SK-N-SH treated with all-trans-retinoic acid at 6 μM for 48 hours (cell line): Measurements from ENCODE around the gene TBL1XR1.
"Not testable (repeated sequence)": the region's sequence is repeated elsewhere in the genome, so short reads cannot be mapped to it uniquely, and the experiment has no call there.

Source experiments
- ATAC-seq: fragments of 200-7000 bp; cut with Tn5 transposase; 3 replicates; pipeline ENCODE4 v1.9.1; 2020; ENCODE audit warnings: mild to moderate bottlenecking, moderate library complexity
- ARNTL ChIP-seq: fragments of 450-650 bp; formaldehyde crosslinking; IDR thresholded peaks from 2 replicates; pipeline ENCODE4 v1.5.0; 2020; ENCODE audit warnings: low read depth, mild to moderate bottlenecking, moderate library complexity, borderline replicate concordance
- BACH2 ChIP-seq: fragments of 250-450 bp; sonication (Bioruptor Pico); IDR thresholded peaks from 2 replicates; pipeline ENCODE4 v1.9.0; 2021; ENCODE audit warnings: mild to moderate bottlenecking, borderline replicate concordance
- CSDC2 ChIP-seq: fragments of 250-450 bp; sonication (Bioruptor Pico); IDR thresholded peaks from 2 replicates; pipeline ENCODE4 v1.5.0; 2020; ENCODE audit warnings: mild to moderate bottlenecking, moderate library complexity
- ESRRG ChIP-seq: fragments of 250-450 bp; sonication (Bioruptor Pico); IDR thresholded peaks from 2 replicates; pipeline ENCODE4 v1.6.1; 2021; ENCODE audit warnings: mild to moderate bottlenecking
- GLIS3 ChIP-seq: fragments of 250-450 bp; sonication (Bioruptor Pico); IDR thresholded peaks from 2 replicates; pipeline ENCODE4 v1.5.0; 2020; ENCODE audit warnings: mild to moderate bottlenecking, moderate library complexity
- ISL1 ChIP-seq: fragments of 250-450 bp; sonication (Bioruptor Pico); IDR thresholded peaks from 2 replicates; pipeline ENCODE4 v2.1.2; 2022; ENCODE audit warnings: mild to moderate bottlenecking, moderate library complexity
- POU6F1 ChIP-seq: fragments of 250-450 bp; sonication (Bioruptor Pico); IDR thresholded peaks from 2 replicates; pipeline ENCODE4 v1.8.0; 2021; ENCODE audit warnings: low read depth, mild to moderate bottlenecking, moderate library complexity, borderline replicate concordance
- PPARA ChIP-seq: fragments of 250-450 bp; sonication (Bioruptor Pico); IDR thresholded peaks from 2 replicates; pipeline ENCODE4 v1.5.0; 2020; ENCODE audit warnings: mild to moderate bottlenecking, borderline replicate concordance
- RARB ChIP-seq: fragments of 250-450 bp; sonication (Bioruptor Pico); IDR thresholded peaks from 2 replicates; pipeline ENCODE4 v1.8.0; 2021; ENCODE audit warnings: mild to moderate bottlenecking, moderate library complexity
- SNAI2 ChIP-seq: fragments of 250-450 bp; sonication (Bioruptor Pico); IDR thresholded peaks from 2 replicates; pipeline ENCODE4 v1.5.0; 2020; ENCODE audit warnings: mild to moderate bottlenecking, moderate library complexity
- TCF4 ChIP-seq: fragments of 250-450 bp; sonication (Bioruptor Pico); IDR thresholded peaks from 2 replicates; pipeline ENCODE4 v1.8.0; 2021; ENCODE audit warnings: mild to moderate bottlenecking, moderate library complexity, borderline replicate concordance
- TOX ChIP-seq: fragments of 250-450 bp; sonication (Bioruptor Pico); IDR thresholded peaks from 2 replicates; pipeline ENCODE4 v1.8.0; 2021; ENCODE audit warnings: mild to moderate bottlenecking, moderate library complexity, borderline replicate concordance
- ZC3H10 ChIP-seq: fragments of 250-450 bp; sonication (Bioruptor Pico); IDR thresholded peaks from 2 replicates; pipeline ENCODE4 v1.5.1; 2021; ENCODE audit warnings: mild to moderate bottlenecking, moderate library complexity
- ZFP3 ChIP-seq: fragments of 250-450 bp; sonication (Bioruptor Pico); IDR thresholded peaks from 2 replicates; pipeline ENCODE4 v1.5.0; 2020; ENCODE audit warnings: mild to moderate bottlenecking, moderate library complexity
- ZFP30 ChIP-seq: fragments of 450-650 bp; formaldehyde crosslinking; IDR thresholded peaks from 2 replicates; pipeline ENCODE4 v1.5.0; 2022; ENCODE audit warnings: mild to moderate bottlenecking, moderate library complexity
- ZNF565 ChIP-seq: fragments of 450-650 bp; formaldehyde crosslinking; conservative IDR thresholded peaks from 2 replicates; pipeline ENCODE4 v1.5.0; 2020; ENCODE audit warnings: low read depth, mild to moderate bottlenecking, moderate library complexity
- ZNF70 ChIP-seq: fragments of 450-650 bp; formaldehyde crosslinking; IDR thresholded peaks from 2 replicates; pipeline ENCODE4 v1.5.0; 2020; ENCODE audit warnings: mild to moderate bottlenecking, moderate library complexity
- ZNF8 ChIP-seq: fragments of 450-650 bp; formaldehyde crosslinking; IDR thresholded peaks from 2 replicates; pipeline ENCODE4 v1.5.0; 2020; ENCODE audit warnings: mild to moderate bottlenecking, moderate library complexity
- TF ChIP-seq, protein P1 (sequence below): fragments of 250-450 bp; sonication (Bioruptor Pico); IDR thresholded peaks from 2 replicates; pipeline ENCODE4 v1.8.0; 2020; ENCODE audit warnings: mild to moderate bottlenecking, moderate library complexity, borderline replicate concordance
- TF ChIP-seq, protein P2 (sequence below): fragments of 250-450 bp; sonication (Bioruptor Pico); IDR thresholded peaks from 2 replicates; pipeline ENCODE4 v1.5.1; 2020; ENCODE audit warnings: low read depth, mild to moderate bottlenecking, moderate library complexity
- TF ChIP-seq, protein P3 (sequence below): fragments of 250-450 bp; sonication (Bioruptor Pico); IDR thresholded peaks from 2 replicates; pipeline ENCODE4 v1.5.0; 2020; ENCODE audit warnings: mild to moderate bottlenecking, moderate library complexity

The TBL1XR1 gene

GRCh38 chr3:177145381-177145780, 51.9 kb downstream of the TBL1XR1 start:
- no peak for TF ChIP-seq ZNF8 (CRISPR knock-in tag)
- no peak for TF ChIP-seq PPARA (CRISPR knock-in tag)
- TF ChIP-seq BACH2 (CRISPR knock-in tag) = no peak
- TF ChIP-seq ARNTL (CRISPR knock-in tag) = no peak
- ATAC-seq = no peak

DNA sequence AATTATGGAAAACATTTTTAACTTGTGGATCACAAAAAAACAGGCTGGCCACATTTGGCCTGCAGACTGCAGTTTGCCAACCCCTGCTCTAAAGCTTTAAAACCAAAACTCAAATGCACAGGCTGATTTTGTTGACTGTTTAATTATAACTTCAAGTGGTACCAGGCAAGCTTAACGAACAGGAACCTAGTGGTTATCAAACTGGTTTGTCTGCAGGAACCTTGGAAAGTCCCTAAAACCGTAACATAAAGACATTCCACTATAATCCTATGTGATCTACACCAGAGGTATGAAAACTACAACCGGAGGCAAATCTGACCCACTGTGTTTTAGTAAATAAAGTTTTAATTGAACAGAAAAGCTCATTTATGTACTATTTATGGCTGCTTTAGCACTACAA, 52.4 kb downstream of the TBL1XR1 start:
- ATAC-seq = no peak

DNA sequence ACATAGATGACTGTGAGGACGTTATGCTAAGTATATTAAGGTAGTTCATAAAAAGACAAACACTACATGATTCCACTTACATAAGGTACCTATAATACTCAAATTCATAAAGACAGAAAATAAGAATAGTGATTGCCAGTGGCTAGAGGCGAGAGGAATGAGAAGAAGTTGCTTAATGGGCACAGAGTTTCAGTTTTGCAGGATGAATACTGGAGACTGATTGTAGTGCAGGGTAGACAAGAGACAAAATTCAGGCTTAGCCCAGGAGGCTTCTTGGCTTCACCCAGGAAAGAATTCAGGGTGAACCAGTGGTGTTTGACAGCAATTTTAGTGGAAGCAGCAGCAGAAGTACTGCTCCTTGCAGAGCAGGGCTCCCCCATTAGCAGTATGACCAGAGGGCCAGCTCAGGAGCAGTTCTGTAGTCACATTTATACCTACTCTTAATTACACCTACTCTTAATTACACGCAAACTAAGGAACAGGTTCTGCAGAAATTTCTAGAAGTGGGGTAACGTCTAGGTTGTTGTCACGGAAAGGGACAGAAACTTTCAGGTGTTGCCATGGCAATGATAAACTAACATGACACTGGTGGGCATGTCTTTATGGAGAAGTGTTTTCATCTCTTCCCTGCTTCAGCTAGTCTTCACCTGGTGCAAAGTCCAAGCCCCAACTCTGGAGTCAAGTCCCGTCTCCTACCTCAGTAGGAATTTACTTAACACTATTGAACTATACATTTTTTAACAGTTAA, 55.2 kb downstream of the TBL1XR1 start:
- TF ChIP-seq, protein P1, sequence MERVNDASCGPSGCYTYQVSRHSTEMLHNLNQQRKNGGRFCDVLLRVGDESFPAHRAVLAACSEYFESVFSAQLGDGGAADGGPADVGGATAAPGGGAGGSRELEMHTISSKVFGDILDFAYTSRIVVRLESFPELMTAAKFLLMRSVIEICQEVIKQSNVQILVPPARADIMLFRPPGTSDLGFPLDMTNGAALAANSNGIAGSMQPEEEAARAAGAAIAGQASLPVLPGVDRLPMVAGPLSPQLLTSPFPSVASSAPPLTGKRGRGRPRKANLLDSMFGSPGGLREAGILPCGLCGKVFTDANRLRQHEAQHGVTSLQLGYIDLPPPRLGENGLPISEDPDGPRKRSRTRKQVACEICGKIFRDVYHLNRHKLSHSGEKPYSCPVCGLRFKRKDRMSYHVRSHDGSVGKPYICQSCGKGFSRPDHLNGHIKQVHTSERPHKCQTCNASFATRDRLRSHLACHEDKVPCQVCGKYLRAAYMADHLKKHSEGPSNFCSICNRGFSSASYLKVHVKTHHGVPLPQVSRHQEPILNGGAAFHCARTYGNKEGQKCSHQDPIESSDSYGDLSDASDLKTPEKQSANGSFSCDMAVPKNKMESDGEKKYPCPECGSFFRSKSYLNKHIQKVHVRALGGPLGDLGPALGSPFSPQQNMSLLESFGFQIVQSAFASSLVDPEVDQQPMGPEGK (CRISPR knock-in tag) = no peak
- TF ChIP-seq ZC3H10 (CRISPR knock-in tag) (no peak), BACH2 (CRISPR knock-in tag) (no peak), ARNTL (CRISPR knock-in tag) (no peak)
- TF ChIP-seq, protein P2, sequence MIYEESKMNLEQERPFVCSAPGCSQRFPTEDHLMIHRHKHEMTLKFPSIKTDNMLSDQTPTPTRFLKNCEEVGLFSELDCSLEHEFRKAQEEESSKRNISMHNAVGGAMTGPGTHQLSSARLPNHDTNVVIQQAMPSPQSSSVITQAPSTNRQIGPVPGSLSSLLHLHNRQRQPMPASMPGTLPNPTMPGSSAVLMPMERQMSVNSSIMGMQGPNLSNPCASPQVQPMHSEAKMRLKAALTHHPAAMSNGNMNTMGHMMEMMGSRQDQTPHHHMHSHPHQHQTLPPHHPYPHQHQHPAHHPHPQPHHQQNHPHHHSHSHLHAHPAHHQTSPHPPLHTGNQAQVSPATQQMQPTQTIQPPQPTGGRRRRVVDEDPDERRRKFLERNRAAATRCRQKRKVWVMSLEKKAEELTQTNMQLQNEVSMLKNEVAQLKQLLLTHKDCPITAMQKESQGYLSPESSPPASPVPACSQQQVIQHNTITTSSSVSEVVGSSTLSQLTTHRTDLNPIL = no peak
- ATAC-seq = no peak

More for the DNA sequence above, 52.4 kb downstream of the TBL1XR1 start:
- TF ChIP-seq, protein P1 (CRISPR knock-in tag) = no peak
- no peak for TF ChIP-seq ARNTL (CRISPR knock-in tag)
- no peak for TF ChIP-seq SNAI2 (CRISPR knock-in tag)
- TF ChIP-seq ZNF70 (CRISPR knock-in tag) = no peak
- TF ChIP-seq RARB (CRISPR knock-in tag) = no peak
- TF ChIP-seq ZFP30 (CRISPR knock-in tag) = no peak
- no peak for TF ChIP-seq TOX (CRISPR knock-in tag)
- TF ChIP-seq ZFP3 = no peak
- no peak for TF ChIP-seq CSDC2 (CRISPR knock-in tag)
- TF ChIP-seq POU6F1 (CRISPR knock-in tag) = no peak

DNA sequence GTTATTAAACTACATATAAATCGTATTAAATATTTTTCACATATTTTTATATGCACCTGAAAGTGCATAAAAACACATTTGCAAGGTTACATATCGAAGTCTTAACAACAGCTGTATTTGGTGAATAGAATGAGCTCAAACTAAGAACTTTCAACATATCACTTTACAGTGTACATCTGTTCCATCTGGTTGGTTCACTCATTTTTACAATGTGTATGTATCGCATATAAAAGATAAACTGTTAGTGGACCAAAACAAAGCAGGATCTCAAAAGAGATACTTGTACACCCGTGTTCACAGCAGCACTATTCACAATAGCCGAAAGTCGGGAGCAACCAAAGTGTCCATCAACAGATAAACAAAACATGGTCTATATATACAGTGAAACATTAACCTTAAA, 55.8 kb downstream of the TBL1XR1 start:
- TF ChIP-seq POU6F1 (CRISPR knock-in tag) (no peak), ZFP3 (no peak), BACH2 (CRISPR knock-in tag) (no peak), SNAI2 (CRISPR knock-in tag) (no peak), ESRRG (CRISPR knock-in tag) (no peak), GLIS3 (CRISPR knock-in tag) (no peak), ARNTL (CRISPR knock-in tag) (no peak), ISL1 (CRISPR knock-in tag) (no peak), TCF4 (CRISPR knock-in tag) (no peak), ZNF565 (CRISPR knock-in tag) (no peak), CSDC2 (CRISPR knock-in tag) (no peak), ZNF70 (CRISPR knock-in tag) (no peak)
- TF ChIP-seq, protein P3, sequence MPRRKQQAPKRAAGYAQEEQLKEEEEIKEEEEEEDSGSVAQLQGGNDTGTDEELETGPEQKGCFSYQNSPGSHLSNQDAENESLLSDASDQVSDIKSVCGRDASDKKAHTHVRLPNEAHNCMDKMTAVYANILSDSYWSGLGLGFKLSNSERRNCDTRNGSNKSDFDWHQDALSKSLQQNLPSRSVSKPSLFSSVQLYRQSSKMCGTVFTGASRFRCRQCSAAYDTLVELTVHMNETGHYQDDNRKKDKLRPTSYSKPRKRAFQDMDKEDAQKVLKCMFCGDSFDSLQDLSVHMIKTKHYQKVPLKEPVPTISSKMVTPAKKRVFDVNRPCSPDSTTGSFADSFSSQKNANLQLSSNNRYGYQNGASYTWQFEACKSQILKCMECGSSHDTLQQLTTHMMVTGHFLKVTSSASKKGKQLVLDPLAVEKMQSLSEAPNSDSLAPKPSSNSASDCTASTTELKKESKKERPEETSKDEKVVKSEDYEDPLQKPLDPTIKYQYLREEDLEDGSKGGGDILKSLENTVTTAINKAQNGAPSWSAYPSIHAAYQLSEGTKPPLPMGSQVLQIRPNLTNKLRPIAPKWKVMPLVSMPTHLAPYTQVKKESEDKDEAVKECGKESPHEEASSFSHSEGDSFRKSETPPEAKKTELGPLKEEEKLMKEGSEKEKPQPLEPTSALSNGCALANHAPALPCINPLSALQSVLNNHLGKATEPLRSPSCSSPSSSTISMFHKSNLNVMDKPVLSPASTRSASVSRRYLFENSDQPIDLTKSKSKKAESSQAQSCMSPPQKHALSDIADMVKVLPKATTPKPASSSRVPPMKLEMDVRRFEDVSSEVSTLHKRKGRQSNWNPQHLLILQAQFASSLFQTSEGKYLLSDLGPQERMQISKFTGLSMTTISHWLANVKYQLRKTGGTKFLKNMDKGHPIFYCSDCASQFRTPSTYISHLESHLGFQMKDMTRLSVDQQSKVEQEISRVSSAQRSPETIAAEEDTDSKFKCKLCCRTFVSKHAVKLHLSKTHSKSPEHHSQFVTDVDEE (CRISPR knock-in tag) = no peak
- TF ChIP-seq, protein P2 = no peak

DNA sequence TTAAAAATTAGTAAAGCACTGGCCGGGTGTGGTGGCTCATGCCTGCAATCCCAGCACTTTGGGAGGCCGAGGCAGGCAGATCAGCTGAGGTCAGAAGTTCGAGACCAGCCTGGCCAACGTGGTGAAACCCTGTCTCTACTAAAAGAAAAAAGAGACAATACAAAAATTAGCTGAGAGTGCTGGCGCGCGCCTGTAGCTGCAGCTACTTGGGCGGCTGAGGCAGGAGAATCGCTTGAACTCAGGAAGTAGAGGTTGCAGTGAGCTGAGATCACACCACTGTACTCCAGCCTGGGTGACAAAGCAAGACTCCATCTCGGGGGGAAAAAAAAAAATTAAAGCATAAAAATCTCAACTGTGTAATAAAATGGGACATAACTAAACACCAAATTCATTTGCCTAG, 58.1 kb downstream of the TBL1XR1 start:
- not testable (repeated sequence) for ATAC-seq

More for the DNA sequence above, 55.8 kb downstream of the TBL1XR1 start:
- ATAC-seq = no peak
